Skeletal muscle satellite cell (primary cell): ENCODE results near the gene OR52H1.

ENCODE experiments used
- H3K27me3 ChIP-seq: 2 replicates; pipeline ENCODE4 v1.7.0; 2013; ENCODE audit warnings: low read length; ENCODE audit not compliant: control insufficient read depth, insufficient read depth
- H3K36me3 ChIP-seq: 2 replicates; pipeline ENCODE4 v1.7.0; 2013; ENCODE audit warnings: mild to moderate bottlenecking, control low read depth, low read length; ENCODE audit not compliant: insufficient read depth
- H3K4me1 ChIP-seq: 2 replicates; pipeline ENCODE4 v1.7.0; 2013; ENCODE audit warnings: low read length; ENCODE audit not compliant: control insufficient read depth, insufficient read depth
- H3K4me2 ChIP-seq: 2 replicates; pipeline ENCODE4 v1.7.0; 2013; ENCODE audit warnings: mild to moderate bottlenecking, low read length
- H3K4me3 ChIP-seq: 2 replicates; pipeline ENCODE4 v1.7.0; 2013; ENCODE audit warnings: low read length
- H3K9ac ChIP-seq: 2 replicates; pipeline ENCODE4 v1.7.0; 2013; ENCODE audit warnings: mild to moderate bottlenecking, low read depth, low read length, moderate library complexity
- H3K9me3 ChIP-seq: replicated peaks from 2 replicates; pipeline ENCODE4 v1.7.0; 2013; ENCODE audit warnings: mild to moderate bottlenecking, control low read depth, low read length

Gene OR52H1

GRCh38 chr11:5507177-5507932 is 41.0 kb downstream of the OR52H1 start:
- no peak overlapping the region for H3K9ac ChIP-seq
- no peaks in the 10 kb centered on the region for H3K36me3 ChIP-seq
- H3K4me2 ChIP-seq, result no peak overlapping the region
- H3K9me3 ChIP-seq, result no peaks in the 10 kb centered on the region
- H3K4me1 ChIP-seq, result no peaks in the 10 kb centered on the region
- H3K27me3 ChIP-seq, result peaks cover 13% of the 10 kb centered on the region
- no peak overlapping the region for H3K4me3 ChIP-seq

DNA sequence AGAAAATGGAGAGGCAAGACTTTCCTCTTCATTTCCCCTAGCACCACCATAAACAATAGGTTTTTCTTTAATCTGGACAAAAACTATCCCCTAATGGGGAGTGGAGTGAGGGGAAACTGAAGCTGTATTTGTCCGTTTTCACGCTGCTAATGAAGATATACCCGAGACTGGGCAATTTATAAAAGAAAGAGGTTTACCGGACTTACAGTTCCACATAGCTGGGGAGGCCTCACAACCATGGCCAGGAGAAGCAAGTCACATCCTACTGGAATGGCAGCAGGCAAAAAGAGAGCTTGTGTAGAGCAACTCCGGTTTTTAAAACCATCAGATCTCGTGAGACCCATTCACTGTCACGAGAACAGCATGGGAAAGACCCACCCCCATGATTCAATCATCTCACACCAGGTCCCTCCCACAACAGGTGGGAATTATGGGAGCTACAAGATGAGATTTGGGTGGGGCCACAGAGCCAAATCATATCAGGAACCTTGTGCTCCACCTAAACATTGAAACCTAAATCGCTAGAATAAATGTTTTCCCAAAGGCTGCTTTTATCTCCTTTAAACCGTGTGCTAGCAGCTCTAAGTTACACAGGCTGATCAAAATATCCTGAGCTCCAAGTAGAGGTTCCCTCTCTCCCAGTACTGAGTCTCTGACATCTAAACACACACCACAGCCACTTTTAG is 42.8 kb downstream of the OR52H1 start:
- peaks cover 9% of the 10 kb centered on the region for H3K27me3 ChIP-seq
- H3K9me3 ChIP-seq, result no peaks in the 10 kb centered on the region
- no peak overlapping the region for H3K4me2 ChIP-seq
- no peak overlapping the region for H3K9ac ChIP-seq
- H3K4me3 ChIP-seq, result no peak overlapping the region
- H3K4me1 ChIP-seq, result no peaks in the 10 kb centered on the region
- H3K36me3 ChIP-seq, result no peaks in the 10 kb centered on the region

DNA sequence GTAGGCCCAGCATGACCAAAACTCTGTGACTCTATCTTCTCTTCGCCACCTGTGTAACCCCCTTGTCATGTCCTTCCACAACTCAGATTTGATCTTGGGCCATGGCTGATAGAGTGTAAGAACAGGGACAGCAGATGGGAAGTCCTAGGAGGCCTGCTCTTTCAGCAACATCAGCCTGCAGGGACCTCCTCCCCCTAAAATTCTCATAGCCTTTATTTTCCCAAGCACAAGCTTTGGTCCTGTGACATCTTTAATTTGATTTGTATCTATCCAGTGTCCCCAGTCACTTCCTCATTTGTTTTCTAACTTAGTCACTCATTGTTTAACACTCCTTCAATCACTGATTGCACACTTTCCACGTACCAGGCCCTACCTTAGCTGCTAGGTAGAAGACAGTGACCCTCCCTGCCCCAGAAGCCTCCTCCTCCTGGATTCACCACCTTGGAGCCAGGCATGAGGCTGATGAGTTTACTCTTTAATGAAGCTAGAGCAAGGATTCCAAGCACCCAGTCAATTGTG is 43.9 kb downstream of the OR52H1 start:
- no peak overlapping the region for H3K4me3 ChIP-seq
- no peaks in the 10 kb centered on the region for H3K36me3 ChIP-seq
- no peaks in the 10 kb centered on the region for H3K4me1 ChIP-seq
- H3K27me3 ChIP-seq, result peaks cover 9% of the 10 kb centered on the region
- H3K9me3 ChIP-seq, result no peaks in the 10 kb centered on the region
- H3K9ac ChIP-seq, result no peak overlapping the region
- H3K4me2 ChIP-seq, result no peak overlapping the region

GRCh38 chr11:5500393-5500801 is 47.9 kb downstream of the OR52H1 start:
- H3K36me3 ChIP-seq, result no peaks in the 10 kb centered on the region
- no peaks in the 10 kb centered on the region for H3K9me3 ChIP-seq
- H3K4me1 ChIP-seq, result no peaks in the 10 kb centered on the region
- no peak overlapping the region for H3K4me2 ChIP-seq
- no peak overlapping the region for H3K4me3 ChIP-seq
- H3K27me3 ChIP-seq, result no peaks in the 10 kb centered on the region
- no peak overlapping the region for H3K9ac ChIP-seq

DNA sequence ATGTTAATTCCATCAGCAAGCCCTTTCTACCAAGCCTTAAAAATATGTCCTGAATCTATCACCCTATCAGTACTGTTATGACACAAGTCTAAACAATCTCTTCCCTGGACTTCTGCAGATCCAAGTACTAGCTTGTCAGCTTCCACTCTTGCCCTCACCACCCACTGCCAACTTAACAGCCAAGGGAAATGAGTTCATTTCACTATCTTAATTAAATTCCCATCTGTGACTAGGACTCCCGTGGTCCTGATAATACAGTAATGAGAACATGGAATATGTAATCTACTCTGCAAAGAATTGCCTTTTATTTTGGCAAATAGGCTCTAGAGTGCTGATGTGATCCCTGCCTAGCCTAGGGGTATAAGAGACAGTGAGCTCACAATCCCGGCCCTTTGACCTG is 48.7 kb downstream of the OR52H1 start:
- no peak overlapping the region for H3K9ac ChIP-seq
- no peaks in the 10 kb centered on the region for H3K9me3 ChIP-seq
- no peak overlapping the region for H3K4me2 ChIP-seq
- no peaks in the 10 kb centered on the region for H3K4me1 ChIP-seq
- H3K27me3 ChIP-seq, result no peaks in the 10 kb centered on the region
- no peaks in the 10 kb centered on the region for H3K36me3 ChIP-seq
- no peak overlapping the region for H3K4me3 ChIP-seq
